ENCODE measurements around the gene TSPAN12. TPM values are rescaled to one million over a fixed set of nuclear protein-coding genes. Genes with fewer than 3 reads are reported as not detected.

The TSPAN12 gene
- total RNA-seq, 2 donors from 2014 or later = not detected

DNA sequence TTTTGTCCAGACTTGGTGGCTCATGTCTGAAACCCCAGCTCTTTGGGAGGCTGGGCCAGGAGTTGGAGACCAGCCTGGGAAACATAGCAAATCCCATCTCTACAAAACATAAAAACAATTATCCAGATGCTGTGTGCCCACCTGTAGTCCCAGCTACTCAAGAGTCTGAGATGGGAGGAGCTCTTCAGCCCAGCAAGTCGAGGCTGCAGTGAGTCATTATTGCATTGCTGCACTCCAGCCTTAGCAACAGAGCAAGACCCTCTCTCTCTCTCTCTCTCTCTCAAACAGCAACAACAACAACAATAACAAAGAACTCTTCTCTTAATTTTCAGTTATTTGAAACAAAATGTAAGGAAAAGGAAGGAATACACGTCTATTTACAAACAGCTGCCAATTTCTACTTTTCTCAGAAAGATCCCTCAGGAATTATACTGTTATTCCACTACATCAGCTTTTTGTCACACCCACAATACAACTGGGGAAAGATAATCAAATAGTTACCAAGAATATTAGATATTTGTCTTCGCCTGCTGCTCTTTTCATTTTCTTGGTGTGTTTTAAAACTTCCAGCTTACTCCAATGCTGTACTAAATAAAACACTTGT lies 5.1 kb upstream of the TSPAN12 start:
- no peak for DNase-seq (ENCODE audit: low spot score)
- no peak overlapping the region for H3K4me3 Mint-ChIP-seq
- no peak overlapping the region for H3K27ac Mint-ChIP-seq
- peaks cover 28 to 52% of the 10 kb centered on the region in 2 donors for H3K27me3 Mint-ChIP-seq
- ATAC-seq = no peak
- no peaks in the 10 kb centered on the region for H3K4me1 Mint-ChIP-seq (ENCODE audit: low read depth in 2 of 2)
- H3K36me3 Mint-ChIP-seq = no peaks in the 10 kb centered on the region
- no peaks in the 10 kb centered on the region for H3K9me3 Mint-ChIP-seq

DNA sequence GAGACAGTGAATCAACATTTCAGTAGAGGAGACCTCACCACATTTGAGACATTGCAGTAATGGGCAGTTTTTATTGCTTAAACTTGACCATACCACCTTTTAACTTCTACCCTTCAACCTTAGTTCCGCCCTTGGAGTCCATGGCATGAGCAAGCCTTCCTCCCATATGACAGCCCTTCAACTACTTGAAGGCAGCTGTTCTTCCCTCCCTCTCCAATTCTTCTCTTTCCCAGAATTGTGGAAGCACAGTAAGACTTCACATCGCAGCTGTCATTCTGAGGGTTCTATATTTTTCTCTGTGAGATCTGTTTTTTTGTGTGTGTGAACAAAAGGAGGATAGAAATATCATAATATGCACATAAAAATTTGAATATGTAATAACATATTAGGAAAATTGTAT lies 2.2 kb upstream of the TSPAN12 start:
- no peak overlapping the region for H3K27ac Mint-ChIP-seq
- H3K27me3 Mint-ChIP-seq = peaks cover 31 to 52% of the 10 kb centered on the region in 2 donors
- H3K4me1 Mint-ChIP-seq (ENCODE audit: low read depth in 2 of 2) = peaks cover 6 to 11% of the 10 kb centered on the region in 2 donors

GRCh38 chr7:120859459-120859858 lies 1.5 kb upstream of the TSPAN12 start:
- Mint-ChIP-seq H3K27me3 (peaks cover 34 to 59% of the 10 kb centered on the region in 2 donors), H3K36me3 (no peaks in the 10 kb centered on the region), H3K9me3 (no peaks in the 10 kb centered on the region), H3K4me1 (ENCODE audit: low read depth in 2 of 2) (peaks cover 6 to 11% of the 10 kb centered on the region in 2 donors), H3K27ac (no peak overlapping the region), H3K4me3 (no peak overlapping the region)
- ATAC-seq (no peak), DNase-seq (ENCODE audit: low spot score) (no peak)

More for the DNA sequence above, 2.2 kb upstream of the TSPAN12 start:
- Mint-ChIP-seq H3K4me3 (no peak overlapping the region), H3K9me3 (no peaks in the 10 kb centered on the region), H3K36me3 (no peaks in the 10 kb centered on the region)
- ATAC-seq = no peak
- DNase-seq (ENCODE audit: low spot score) = no peak

DNA sequence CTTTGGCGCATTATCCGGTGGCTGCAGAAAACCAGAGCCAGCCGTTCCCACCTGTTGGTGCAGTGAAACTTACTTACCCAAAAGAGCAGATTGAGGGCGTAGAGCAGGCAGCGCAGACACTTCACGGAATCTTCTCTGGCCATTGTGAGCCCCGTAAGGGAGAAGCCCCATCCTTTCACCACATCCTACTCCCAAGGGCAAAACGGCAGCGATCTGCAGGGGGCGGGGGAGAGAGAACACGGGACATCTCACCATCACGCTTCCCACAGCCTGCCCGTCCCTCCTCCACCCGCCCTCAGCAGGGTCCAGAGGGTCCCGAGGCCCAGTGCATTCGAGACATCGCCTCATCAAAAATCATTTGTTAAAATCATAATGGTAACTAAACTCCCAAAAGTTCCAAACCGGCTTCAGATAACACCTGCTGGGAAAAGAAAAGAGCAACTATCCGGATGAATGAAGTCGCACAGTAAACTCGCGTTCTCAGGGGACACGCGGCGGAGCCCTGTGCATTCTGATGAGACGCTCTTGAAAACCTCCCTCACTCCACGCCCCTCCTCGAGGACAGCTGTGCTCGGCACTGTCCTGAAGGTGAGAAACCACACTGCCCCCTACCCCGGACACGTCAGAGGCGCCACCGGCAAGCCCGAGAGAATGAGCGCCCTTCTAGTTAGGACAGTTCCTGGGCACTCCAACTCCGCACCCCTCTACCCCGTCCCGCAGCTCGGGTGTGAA lies 1.2 kb downstream of the TSPAN12 start:
- Mint-ChIP-seq H3K9me3 (no peaks in the 10 kb centered on the region), H3K36me3 (no peaks in the 10 kb centered on the region), H3K27ac (no peak overlapping the region), H3K4me1 (ENCODE audit: low read depth in 2 of 2) (peaks cover 6 to 11% of the 10 kb centered on the region in 2 donors), H3K4me3 (peak overlapping the region; percentile 76), H3K27me3 (peaks cover 35 to 54% of the 10 kb centered on the region in 2 donors)
- no peak for DNase-seq (ENCODE audit: low spot score)
- peak; percentile 59 to 65 for ATAC-seq

- Mint-ChIP-seq H3K36me3 (no peaks in the 10 kb centered on the region), H3K27ac (no peak overlapping the region), H3K4me1 (ENCODE audit: low read depth in 2 of 2) (peaks cover 6 to 11% of the 10 kb centered on the region in 2 donors), H3K27me3 (peaks cover 35 to 54% of the 10 kb centered on the region in 2 donors), H3K4me3 (peak overlapping the region; percentile 76), H3K9me3 (no peaks in the 10 kb centered on the region)
- ATAC-seq (no peak), DNase-seq (ENCODE audit: low spot score) (no peak)
These were observed 1.7 kb downstream of the TSPAN12 start for GRCh38 chr7:120856198-120856597.

DNA sequence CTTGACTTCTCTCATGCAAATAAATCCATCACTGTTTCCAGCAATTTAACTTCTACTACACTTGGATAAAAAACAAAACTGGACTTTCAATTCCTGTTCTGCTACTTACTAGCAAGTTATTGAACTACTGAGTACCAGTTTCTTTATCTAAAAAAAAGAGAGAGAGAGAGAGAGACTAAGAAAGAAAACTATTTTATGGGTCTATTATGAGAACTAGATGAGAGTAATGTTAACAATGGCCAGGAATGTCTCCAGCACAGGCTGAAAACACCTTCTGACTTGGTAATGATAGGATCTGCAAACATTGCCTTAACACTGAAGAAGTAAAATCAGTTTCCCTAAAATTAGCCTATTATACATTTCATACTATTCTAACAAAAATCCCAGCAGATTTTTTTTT lies 5.2 kb downstream of the TSPAN12 start:
- H3K27me3 Mint-ChIP-seq = peaks cover 22 to 28% of the 10 kb centered on the region in 2 donors
- H3K27ac Mint-ChIP-seq = no peak overlapping the region
- peaks cover 6 to 11% of the 10 kb centered on the region in 2 donors for H3K4me1 Mint-ChIP-seq (ENCODE audit: low read depth in 2 of 2)
- no peak for DNase-seq (ENCODE audit: low spot score)
- H3K9me3 Mint-ChIP-seq = no peaks in the 10 kb centered on the region
- no peaks in the 10 kb centered on the region for H3K36me3 Mint-ChIP-seq
- ATAC-seq = no peak
- H3K4me3 Mint-ChIP-seq = no peak overlapping the region

GRCh38 chr7:120843109-120843508 lies 14.8 kb downstream of the TSPAN12 start:
- Mint-ChIP-seq H3K4me1 (ENCODE audit: low read depth in 2 of 2) (no peaks in the 10 kb centered on the region), H3K27ac (no peak overlapping the region), H3K9me3 (no peaks in the 10 kb centered on the region), H3K27me3 (peaks cover 0 to 4% of the 10 kb centered on the region in 2 donors), H3K4me3 (no peak overlapping the region), H3K36me3 (no peaks in the 10 kb centered on the region)
- no peak for DNase-seq (ENCODE audit: low spot score)
- no peak for ATAC-seq

- Mint-ChIP-seq H3K4me3 (no peak overlapping the region), H3K27ac (no peak overlapping the region), H3K4me1 (ENCODE audit: low read depth in 2 of 2) (no peaks in the 10 kb centered on the region), H3K36me3 (no peaks in the 10 kb centered on the region), H3K9me3 (no peaks in the 10 kb centered on the region), H3K27me3 (peaks cover 0 to 4% of the 10 kb centered on the region in 2 donors)
- ATAC-seq (no peak), DNase-seq (ENCODE audit: low spot score) (no peak)
These were observed 15.8 kb downstream of the TSPAN12 start for GRCh38 chr7:120842121-120842621.

- Mint-ChIP-seq H3K36me3 (no peaks in the 10 kb centered on the region), H3K27ac (no peak overlapping the region), H3K4me1 (ENCODE audit: low read depth in 2 of 2) (no peaks in the 10 kb centered on the region), H3K4me3 (no peak overlapping the region), H3K27me3 (peaks cover 0 to 4% of the 10 kb centered on the region in 2 donors), H3K9me3 (no peaks in the 10 kb centered on the region)
- ATAC-seq = no peak
- no peak for DNase-seq (ENCODE audit: low spot score)
These were observed 16.3 kb downstream of the TSPAN12 start for GRCh38 chr7:120841608-120842007.

DNA sequence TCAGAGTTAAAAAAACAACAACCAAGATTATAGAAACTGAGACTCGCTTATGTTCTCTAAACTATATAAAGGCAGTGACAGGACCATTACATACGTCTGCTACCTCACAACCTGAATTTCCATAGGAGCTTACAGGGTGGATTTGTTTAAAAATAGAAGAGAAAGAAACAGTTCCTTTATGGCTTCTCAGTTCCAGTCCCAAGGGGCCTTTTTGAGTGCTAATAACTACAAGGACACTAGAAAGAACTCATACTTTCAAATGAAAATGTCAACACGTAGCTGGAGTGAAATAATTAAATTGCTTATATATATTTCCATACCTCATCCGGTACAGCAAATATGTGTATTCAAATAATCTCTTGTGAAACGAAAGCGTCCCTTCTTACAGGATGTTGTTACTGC lies 19.7 kb downstream of the TSPAN12 start:
- Mint-ChIP-seq H3K27ac (no peak overlapping the region), H3K36me3 (no peaks in the 10 kb centered on the region), H3K4me1 (ENCODE audit: low read depth in 2 of 2) (no peaks in the 10 kb centered on the region), H3K9me3 (no peaks in the 10 kb centered on the region), H3K4me3 (no peak overlapping the region), H3K27me3 (peaks cover 9 to 11% of the 10 kb centered on the region in 2 donors)
- DNase-seq (ENCODE audit: low spot score) = no peak
- ATAC-seq = no peak

DNA sequence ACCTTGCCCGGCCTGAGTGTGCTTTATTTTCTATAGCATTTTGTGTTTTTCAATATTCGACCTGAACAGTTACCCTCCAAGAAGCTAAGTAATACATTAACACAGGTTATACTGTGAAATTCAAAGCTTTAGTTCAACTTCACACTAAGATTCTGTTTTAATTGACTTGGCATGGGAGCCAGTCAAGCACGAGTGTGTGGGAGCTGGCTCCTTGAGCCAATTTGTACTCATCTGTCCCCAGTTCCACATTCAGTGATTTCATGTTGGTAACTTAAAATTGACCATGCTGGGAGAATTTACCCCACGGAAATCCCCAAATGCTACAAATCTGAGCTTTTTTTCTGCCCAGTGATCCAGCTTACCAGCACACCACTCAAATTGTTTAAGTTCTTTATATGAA lies 20.3 kb downstream of the TSPAN12 start:
- no peak for ATAC-seq
- Mint-ChIP-seq H3K36me3 (no peaks in the 10 kb centered on the region), H3K27ac (no peak overlapping the region), H3K27me3 (peaks cover 10 to 11% of the 10 kb centered on the region in 2 donors), H3K4me1 (ENCODE audit: low read depth in 2 of 2) (no peaks in the 10 kb centered on the region), H3K9me3 (no peaks in the 10 kb centered on the region), H3K4me3 (no peak overlapping the region)
- DNase-seq (ENCODE audit: low spot score) = no peak

DNA sequence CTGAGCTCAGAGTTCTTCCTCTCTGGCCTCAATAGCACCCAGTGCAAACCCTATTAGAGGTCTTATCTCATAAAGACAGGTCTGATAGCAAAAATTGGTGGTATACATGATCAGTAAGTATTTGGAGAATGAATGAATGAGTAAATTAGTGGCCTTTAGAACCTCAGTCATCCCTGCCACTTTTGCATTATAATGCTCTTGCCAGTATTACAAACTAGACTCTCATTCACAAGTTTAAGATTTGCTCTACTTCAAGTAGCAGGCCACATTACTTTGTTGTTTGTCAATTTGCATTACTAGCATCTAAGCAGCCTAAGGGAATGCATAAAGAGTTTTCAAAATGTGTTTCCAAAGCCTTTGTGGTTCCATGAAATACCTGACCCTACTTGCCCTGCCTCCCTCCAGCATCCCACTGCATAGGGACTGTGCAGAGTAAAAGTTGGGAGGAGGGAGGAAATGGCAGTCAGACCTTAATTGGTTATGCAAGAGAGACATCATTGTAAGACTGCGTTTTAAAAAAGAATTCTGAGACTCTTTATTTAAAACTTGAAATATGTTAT lies 21.3 kb downstream of the TSPAN12 start:
- H3K27ac Mint-ChIP-seq = no peak overlapping the region
- H3K9me3 Mint-ChIP-seq = no peaks in the 10 kb centered on the region
- H3K36me3 Mint-ChIP-seq = no peaks in the 10 kb centered on the region
- no peaks in the 10 kb centered on the region for H3K4me1 Mint-ChIP-seq (ENCODE audit: low read depth in 2 of 2)
- H3K27me3 Mint-ChIP-seq = peaks cover 11 to 16% of the 10 kb centered on the region in 2 donors
- ATAC-seq (no peak), DNase-seq (ENCODE audit: low spot score) (no peak)
- H3K4me3 Mint-ChIP-seq = no peak overlapping the region

DNA sequence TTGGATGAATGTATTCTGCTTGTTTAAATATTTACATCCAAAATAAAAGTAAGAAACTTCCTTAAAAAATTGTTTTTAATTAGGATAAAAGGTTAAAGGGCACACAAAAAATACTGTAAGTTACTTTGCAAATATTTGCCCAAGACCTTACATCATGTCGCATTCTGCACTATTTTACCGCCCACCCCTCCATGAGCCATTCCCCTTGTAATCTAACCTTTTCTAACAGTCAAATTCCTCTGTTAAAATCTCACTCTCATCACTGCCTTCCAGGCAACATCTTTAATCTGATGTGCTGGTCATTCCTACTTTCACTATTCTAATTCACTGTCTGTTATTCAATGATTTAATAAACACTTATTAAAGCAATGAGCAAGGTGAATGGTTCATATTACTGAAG lies 23.2 kb downstream of the TSPAN12 start:
- Mint-ChIP-seq H3K9me3 (peaks cover 4% of the 10 kb centered on the region), H3K4me1 (ENCODE audit: low read depth in 2 of 2) (no peaks in the 10 kb centered on the region), H3K4me3 (no peak overlapping the region), H3K27ac (no peak overlapping the region), H3K27me3 (peaks cover 14 to 28% of the 10 kb centered on the region in 2 donors), H3K36me3 (no peaks in the 10 kb centered on the region)
- no peak for DNase-seq (ENCODE audit: low spot score)
- no peak for ATAC-seq

- Mint-ChIP-seq H3K4me3 (no peak overlapping the region), H3K4me1 (ENCODE audit: low read depth in 2 of 2) (no peaks in the 10 kb centered on the region), H3K27me3 (peaks cover 11 to 35% of the 10 kb centered on the region in 2 donors)
These were observed 24.4 kb downstream of the TSPAN12 start for GRCh38 chr7:120833546-120833945.

More at GRCh38 chr7:120833546-120833945, 24.4 kb downstream of the TSPAN12 start:
- Mint-ChIP-seq H3K36me3 (no peaks in the 10 kb centered on the region), H3K9me3 (peaks cover 4% of the 10 kb centered on the region), H3K27ac (no peak overlapping the region)
- ATAC-seq = no peak
- no peak for DNase-seq (ENCODE audit: low spot score)

Measured in natural killer cell treated with Interleukin-12 subunit alpha and Interleukin-12 subunit beta and Interleukin-15 and Interleukin-18, amount 100 ng/mL, for 72 hours (primary cell).